Measurements from ENCODE around the gene PREX1. TPM values are rescaled to one million over a fixed set of nuclear protein-coding genes. Genes with fewer than 3 reads are reported as not detected.

The PREX1 gene
- total and polyA plus RNA-seq, 2 experiments from 2014 or later, result 2.4 to 10.3 TPM

DNA sequence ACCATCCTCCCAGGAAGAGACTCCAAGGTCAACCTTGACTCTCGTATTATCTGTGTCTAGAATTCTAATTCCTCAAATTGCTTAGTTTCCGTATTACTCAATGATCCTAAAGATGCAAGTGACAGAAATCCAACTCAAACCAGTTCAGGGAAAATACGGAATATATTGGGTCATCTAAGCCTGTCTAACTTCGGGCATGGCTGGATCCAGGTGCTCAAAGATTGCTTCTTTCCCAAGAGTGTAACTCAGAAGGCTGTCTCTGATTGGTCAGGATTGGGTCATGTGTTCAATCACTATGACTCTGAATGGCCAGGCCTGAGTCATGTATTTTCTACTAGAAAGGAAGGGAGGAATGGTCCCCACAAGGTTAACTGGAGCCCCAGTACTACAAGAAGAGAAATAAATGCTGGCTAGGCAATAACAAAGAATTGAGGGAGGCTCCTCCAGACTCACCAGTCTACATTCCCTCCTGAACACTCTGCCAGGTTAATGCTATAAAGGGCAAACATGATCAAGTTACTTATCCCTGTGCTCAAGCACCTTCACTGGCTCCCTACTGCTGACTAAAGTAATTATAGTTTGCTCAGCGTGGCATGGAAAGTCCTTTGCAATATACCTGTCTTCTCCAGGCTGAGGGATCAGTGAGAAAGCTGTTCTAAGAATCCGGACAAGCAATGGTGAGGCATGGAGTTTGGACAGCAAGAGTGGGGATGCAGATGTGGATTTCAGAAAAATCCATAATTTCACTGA is 15.4 kb upstream of the PREX1 start (continued):
- TF ChIP-seq, protein P1, sequence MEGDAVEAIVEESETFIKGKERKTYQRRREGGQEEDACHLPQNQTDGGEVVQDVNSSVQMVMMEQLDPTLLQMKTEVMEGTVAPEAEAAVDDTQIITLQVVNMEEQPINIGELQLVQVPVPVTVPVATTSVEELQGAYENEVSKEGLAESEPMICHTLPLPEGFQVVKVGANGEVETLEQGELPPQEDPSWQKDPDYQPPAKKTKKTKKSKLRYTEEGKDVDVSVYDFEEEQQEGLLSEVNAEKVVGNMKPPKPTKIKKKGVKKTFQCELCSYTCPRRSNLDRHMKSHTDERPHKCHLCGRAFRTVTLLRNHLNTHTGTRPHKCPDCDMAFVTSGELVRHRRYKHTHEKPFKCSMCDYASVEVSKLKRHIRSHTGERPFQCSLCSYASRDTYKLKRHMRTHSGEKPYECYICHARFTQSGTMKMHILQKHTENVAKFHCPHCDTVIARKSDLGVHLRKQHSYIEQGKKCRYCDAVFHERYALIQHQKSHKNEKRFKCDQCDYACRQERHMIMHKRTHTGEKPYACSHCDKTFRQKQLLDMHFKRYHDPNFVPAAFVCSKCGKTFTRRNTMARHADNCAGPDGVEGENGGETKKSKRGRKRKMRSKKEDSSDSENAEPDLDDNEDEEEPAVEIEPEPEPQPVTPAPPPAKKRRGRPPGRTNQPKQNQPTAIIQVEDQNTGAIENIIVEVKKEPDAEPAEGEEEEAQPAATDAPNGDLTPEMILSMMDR (conservative IDR thresholded peaks at IDR 0.05; ENCODE audit: low read depth in 2 of 2), result no peak

DNA sequence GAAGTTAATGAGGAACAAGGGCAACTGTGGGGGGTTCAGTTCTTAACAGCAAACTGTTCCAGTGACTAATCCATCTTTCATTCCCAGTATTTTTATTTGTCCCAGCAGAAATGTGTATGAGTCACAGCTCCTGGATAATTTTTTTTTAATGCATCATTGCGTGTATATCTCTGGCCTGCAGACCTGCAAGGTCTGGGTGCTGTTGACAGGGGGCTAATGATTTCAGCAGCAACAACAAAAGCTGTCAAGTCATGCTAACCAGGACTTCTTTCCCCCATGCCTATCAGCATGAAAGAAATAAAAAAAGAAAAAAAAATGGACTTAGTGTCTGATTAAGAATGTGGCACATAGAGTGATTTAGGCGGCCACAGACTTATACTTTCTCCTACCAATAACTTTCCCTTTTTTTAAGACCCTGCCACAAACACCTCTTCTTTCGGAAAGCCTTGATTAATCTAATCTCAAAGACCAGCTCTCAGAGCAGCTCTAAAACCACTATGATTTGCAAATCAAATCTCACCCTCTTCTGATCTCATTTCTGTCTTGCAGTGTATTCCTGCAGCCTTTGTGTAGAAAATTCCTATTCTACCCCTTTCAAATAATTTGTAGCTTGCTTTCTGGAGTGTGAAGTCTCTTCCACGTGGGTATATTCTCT is 14.2 kb upstream of the PREX1 start:
- peak overlapping the region; percentile 18; the same call in 1 of the 2 replicates for H3K27ac Mint-ChIP-seq
- no peak overlapping the region for H3K4me2 ChIP-seq
- ATAC-seq, result no peak
- TF ChIP-seq POLR2AphosphoS5 (IDR thresholded peaks at IDR 0.05; ENCODE audit: low read depth), result no peak
- TF ChIP-seq, protein P2, sequence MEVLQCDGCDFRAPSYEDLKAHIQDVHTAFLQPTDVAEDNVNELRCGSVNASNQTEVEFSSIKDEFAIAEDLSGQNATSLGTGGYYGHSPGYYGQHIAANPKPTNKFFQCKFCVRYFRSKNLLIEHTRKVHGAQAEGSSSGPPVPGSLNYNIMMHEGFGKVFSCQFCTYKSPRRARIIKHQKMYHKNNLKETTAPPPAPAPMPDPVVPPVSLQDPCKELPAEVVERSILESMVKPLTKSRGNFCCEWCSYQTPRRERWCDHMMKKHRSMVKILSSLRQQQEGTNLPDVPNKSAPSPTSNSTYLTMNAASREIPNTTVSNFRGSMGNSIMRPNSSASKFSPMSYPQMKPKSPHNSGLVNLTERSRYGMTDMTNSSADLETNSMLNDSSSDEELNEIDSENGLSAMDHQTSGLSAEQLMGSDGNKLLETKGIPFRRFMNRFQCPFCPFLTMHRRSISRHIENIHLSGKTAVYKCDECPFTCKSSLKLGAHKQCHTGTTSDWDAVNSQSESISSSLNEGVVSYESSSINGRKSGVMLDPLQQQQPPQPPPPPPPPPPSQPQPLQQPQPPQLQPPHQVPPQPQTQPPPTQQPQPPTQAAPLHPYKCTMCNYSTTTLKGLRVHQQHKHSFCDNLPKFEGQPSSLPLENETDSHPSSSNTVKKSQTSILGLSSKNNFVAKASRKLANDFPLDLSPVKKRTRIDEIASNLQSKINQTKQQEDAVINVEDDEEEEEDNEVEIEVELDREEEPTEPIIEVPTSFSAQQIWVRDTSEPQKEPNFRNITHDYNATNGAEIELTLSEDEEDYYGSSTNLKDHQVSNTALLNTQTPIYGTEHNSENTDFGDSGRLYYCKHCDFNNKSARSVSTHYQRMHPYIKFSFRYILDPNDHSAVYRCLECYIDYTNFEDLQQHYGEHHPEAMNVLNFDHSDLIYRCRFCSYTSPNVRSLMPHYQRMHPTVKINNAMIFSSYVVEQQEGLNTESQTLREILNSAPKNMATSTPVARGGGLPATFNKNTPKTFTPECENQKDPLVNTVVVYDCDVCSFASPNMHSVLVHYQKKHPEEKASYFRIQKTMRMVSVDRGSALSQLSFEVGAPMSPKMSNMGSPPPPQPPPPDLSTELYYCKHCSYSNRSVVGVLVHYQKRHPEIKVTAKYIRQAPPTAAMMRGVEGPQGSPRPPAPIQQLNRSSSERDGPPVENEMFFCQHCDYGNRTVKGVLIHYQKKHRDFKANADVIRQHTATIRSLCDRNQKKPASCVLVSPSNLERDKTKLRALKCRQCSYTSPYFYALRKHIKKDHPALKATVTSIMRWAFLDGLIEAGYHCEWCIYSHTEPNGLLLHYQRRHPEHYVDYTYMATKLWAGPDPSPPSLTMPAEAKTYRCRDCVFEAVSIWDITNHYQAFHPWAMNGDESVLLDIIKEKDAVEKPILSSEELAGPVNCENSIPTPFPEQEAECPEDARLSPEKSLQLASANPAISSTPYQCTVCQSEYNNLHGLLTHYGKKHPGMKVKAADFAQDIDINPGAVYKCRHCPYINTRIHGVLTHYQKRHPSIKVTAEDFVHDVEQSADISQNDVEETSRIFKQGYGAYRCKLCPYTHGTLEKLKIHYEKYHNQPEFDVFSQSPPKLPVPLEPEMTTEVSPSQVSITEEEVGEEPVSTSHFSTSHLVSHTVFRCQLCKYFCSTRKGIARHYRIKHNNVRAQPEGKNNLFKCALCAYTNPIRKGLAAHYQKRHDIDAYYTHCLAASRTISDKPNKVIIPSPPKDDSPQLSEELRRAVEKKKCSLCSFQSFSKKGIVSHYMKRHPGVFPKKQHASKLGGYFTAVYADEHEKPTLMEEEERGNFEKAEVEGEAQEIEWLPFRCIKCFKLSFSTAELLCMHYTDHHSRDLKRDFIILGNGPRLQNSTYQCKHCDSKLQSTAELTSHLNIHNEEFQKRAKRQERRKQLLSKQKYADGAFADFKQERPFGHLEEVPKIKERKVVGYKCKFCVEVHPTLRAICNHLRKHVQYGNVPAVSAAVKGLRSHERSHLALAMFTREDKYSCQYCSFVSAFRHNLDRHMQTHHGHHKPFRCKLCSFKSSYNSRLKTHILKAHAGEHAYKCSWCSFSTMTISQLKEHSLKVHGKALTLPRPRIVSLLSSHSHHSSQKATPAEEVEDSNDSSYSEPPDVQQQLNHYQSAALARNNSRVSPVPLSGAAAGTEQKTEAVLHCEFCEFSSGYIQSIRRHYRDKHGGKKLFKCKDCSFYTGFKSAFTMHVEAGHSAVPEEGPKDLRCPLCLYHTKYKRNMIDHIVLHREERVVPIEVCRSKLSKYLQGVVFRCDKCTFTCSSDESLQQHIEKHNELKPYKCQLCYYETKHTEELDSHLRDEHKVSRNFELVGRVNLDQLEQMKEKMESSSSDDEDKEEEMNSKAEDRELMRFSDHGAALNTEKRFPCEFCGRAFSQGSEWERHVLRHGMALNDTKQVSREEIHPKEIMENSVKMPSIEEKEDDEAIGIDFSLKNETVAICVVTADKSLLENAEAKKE (CRISPR knock-in tag; IDR thresholded peaks at IDR 0.05), result no peak
- TF ChIP-seq, protein P3, sequence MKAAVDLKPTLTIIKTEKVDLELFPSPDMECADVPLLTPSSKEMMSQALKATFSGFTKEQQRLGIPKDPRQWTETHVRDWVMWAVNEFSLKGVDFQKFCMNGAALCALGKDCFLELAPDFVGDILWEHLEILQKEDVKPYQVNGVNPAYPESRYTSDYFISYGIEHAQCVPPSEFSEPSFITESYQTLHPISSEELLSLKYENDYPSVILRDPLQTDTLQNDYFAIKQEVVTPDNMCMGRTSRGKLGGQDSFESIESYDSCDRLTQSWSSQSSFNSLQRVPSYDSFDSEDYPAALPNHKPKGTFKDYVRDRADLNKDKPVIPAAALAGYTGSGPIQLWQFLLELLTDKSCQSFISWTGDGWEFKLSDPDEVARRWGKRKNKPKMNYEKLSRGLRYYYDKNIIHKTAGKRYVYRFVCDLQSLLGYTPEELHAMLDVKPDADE (IDR thresholded peaks at IDR 0.05), result no peak
- TF ChIP-seq EZH2 (IDR thresholded peaks at IDR 0.05; ENCODE audit: low read depth, unreplicated experiment), result no peak
- TF ChIP-seq, protein P4, sequence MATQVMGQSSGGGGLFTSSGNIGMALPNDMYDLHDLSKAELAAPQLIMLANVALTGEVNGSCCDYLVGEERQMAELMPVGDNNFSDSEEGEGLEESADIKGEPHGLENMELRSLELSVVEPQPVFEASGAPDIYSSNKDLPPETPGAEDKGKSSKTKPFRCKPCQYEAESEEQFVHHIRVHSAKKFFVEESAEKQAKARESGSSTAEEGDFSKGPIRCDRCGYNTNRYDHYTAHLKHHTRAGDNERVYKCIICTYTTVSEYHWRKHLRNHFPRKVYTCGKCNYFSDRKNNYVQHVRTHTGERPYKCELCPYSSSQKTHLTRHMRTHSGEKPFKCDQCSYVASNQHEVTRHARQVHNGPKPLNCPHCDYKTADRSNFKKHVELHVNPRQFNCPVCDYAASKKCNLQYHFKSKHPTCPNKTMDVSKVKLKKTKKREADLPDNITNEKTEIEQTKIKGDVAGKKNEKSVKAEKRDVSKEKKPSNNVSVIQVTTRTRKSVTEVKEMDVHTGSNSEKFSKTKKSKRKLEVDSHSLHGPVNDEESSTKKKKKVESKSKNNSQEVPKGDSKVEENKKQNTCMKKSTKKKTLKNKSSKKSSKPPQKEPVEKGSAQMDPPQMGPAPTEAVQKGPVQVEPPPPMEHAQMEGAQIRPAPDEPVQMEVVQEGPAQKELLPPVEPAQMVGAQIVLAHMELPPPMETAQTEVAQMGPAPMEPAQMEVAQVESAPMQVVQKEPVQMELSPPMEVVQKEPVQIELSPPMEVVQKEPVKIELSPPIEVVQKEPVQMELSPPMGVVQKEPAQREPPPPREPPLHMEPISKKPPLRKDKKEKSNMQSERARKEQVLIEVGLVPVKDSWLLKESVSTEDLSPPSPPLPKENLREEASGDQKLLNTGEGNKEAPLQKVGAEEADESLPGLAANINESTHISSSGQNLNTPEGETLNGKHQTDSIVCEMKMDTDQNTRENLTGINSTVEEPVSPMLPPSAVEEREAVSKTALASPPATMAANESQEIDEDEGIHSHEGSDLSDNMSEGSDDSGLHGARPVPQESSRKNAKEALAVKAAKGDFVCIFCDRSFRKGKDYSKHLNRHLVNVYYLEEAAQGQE (IDR thresholded peaks at IDR 0.05; ENCODE audit: unreplicated experiment), result no peak
- TF ChIP-seq ZNF114 (CRISPR knock-in tag; IDR thresholded peaks at IDR 0.05), result no peak
- no peak for TF ChIP-seq ZNF331 (CRISPR knock-in tag; IDR thresholded peaks at IDR 0.05; ENCODE audit: low read depth)
- TF ChIP-seq EZH2phosphoT487 (IDR thresholded peaks at IDR 0.05; ENCODE audit: unreplicated experiment), result no peak
- no peak for TF ChIP-seq CREB1 (CRISPR knock-in tag; IDR thresholded peaks at IDR 0.05; ENCODE audit: low read depth)
- no peak for TF ChIP-seq NANOG (IDR thresholded peaks at IDR 0.05; ENCODE audit: borderline replicate concordance)

More for the DNA sequence above, 14.2 kb upstream of the PREX1 start:
- H3K36me3 Mint-ChIP-seq (ENCODE audit: low read depth), result no peaks in the 10 kb centered on the region
- H4K20me1 ChIP-seq (replicated peaks; ENCODE audit: insufficient read depth), result no peaks in the 10 kb centered on the region
- H3K4me3 Mint-ChIP-seq, result no peak overlapping the region
- no peaks in the 10 kb centered on the region for H3K27me3 ChIP-seq (ENCODE audit: insufficient read depth)
- H3K27me3 Mint-ChIP-seq (ENCODE audit: insufficient read depth, low read depth, poor library complexity), result peaks cover 7% of the 10 kb centered on the region
- peaks cover 5% of the 10 kb centered on the region for H3K4me1 ChIP-seq (ENCODE audit: insufficient read depth)
- no peaks in the 10 kb centered on the region for H3K36me3 ChIP-seq (ENCODE audit: insufficient read depth)
- no peak overlapping the region for H3K27ac ChIP-seq (ENCODE audit: low read depth)
- H3K9me3 Mint-ChIP-seq, result no peaks in the 10 kb centered on the region
- H3K9me2 ChIP-seq (ENCODE audit: insufficient read depth), result no peaks in the 10 kb centered on the region
- DNase-seq (ENCODE audit: low spot score), result no peak
- H3K4me1 Mint-ChIP-seq, result peaks cover 6% of the 10 kb centered on the region
- no peak overlapping the region for H3K4me3 ChIP-seq
- no peaks in the 10 kb centered on the region for H3F3A ChIP-seq (replicated peaks; ENCODE audit: low read depth)
- H3K79me2 ChIP-seq (replicated peaks; ENCODE audit: insufficient read depth), result no peaks in the 10 kb centered on the region
- no peak overlapping the region for H2AFZ ChIP-seq
